H1 (cell line): ENCODE data around the gene PGAM2. TPM values are rescaled to one million over a fixed set of nuclear protein-coding genes. Genes with fewer than 3 reads are reported as not detected.

Source experiments
- CTCF ChIA-PET: fragments of 300-600 bp; sonication (Branson Sonifier 250); formaldehyde crosslinking; loops from one replicate; lab custom pipeline; 2021; ENCODE audit not compliant: partially characterized antibody; lab: Charles Lee
- POLR2A ChIA-PET: fragments of 300-600 bp; sonication (Branson Sonifier 250); formaldehyde crosslinking; loops from one replicate; lab custom pipeline; 2021; ENCODE audit warnings: inconsistent platforms; ENCODE audit not compliant: partially characterized antibody; lab: Charles Lee
- DNase-seq, 2 experiments: peaks; one replicate each; pipeline versions ENCODE4 v3.0.0 to v3.0.0-alpha.2; 2010 to 2022; ENCODE audit warnings: low spot score in 2 of 2, low read depth in 1 of 2, mixed read lengths in 1 of 2
- FAIRE-seq: peaks from 2 replicates; lab custom pipeline; 2011; peaks lifted over from hg19 to GRCh38; lab: Jason Lieb, UNC
- H2AFZ ChIP-seq: 2 replicates; pipeline ENCODE4 v1.8.1; 2012; ENCODE audit warnings: low read length, inconsistent platforms
- H2AK5ac ChIP-seq: 2 replicates; pipeline ENCODE4 v1.6.1; 2013; ENCODE audit warnings: low read depth, low read length
- H2BK120ac ChIP-seq: replicated peaks from 2 replicates; pipeline ENCODE3; 2013; ENCODE audit warnings: low read depth, low read length, inconsistent platforms
- H2BK12ac ChIP-seq: 2 replicates; pipeline ENCODE4 v1.6.1; 2013; ENCODE audit warnings: low read depth, low read length
- H2BK15ac ChIP-seq: 2 replicates; pipeline ENCODE4 v1.6.1; 2013; ENCODE audit warnings: low read length
- H2BK20ac ChIP-seq: 2 replicates; pipeline ENCODE4 v1.6.1; 2013; ENCODE audit warnings: low read length
- H2BK5ac ChIP-seq: 2 replicates; pipeline ENCODE4 v1.6.1; 2013; ENCODE audit warnings: low read depth, low read length
- H3K14ac ChIP-seq: 2 replicates; pipeline ENCODE4 v1.6.1; 2013; ENCODE audit warnings: inconsistent platforms; ENCODE audit not compliant: insufficient read length
- H3K18ac ChIP-seq: 2 replicates; pipeline ENCODE4 v1.6.1; 2013; ENCODE audit warnings: low read length; ENCODE audit errors: extremely low read depth
- H3K23ac ChIP-seq: 2 replicates; pipeline ENCODE4 v1.6.1; 2013; ENCODE audit warnings: inconsistent platforms; ENCODE audit not compliant: insufficient read length
- H3K23me2 ChIP-seq: 2 replicates; pipeline ENCODE4 v1.6.1; 2013; ENCODE audit warnings: low read depth, low read length
- H3K27ac ChIP-seq: 2 replicates; pipeline ENCODE4 v1.6.1; 2011; ENCODE audit warnings: low read depth, low read length, inconsistent platforms
- H3K27me3 ChIP-seq, 4 experiments: replicated peaks in 1 of 4; 1 replicate in 1 of 4; 2 replicates in 3 of 4; pipeline versions ENCODE4 v1.6.1 to v1.8.1; 2011 to 2013; ENCODE audit warnings: low read length in 3 of 4, mild to moderate bottlenecking in 3 of 4, inconsistent platforms in 2 of 4, mixed read lengths in 2 of 4, moderate library complexity in 1 of 4; ENCODE audit not compliant: control insufficient read depth in 3 of 4, insufficient read depth in 3 of 4; ENCODE audit errors: extremely low read depth in 1 of 4
- H3K36me3 ChIP-seq, 4 experiments: 2 replicates each; pipeline versions ENCODE4 v1.6.1 to v1.8.1; 2011 to 2013; ENCODE audit warnings: mild to moderate bottlenecking in 4 of 4, low read length in 3 of 4, moderate library complexity in 2 of 4, control low read depth in 1 of 4, inconsistent platforms in 1 of 4; ENCODE audit not compliant: insufficient read depth in 4 of 4, control insufficient read depth in 2 of 4
- H3K4ac ChIP-seq: replicated peaks from 2 replicates; pipeline ENCODE3; 2013; ENCODE audit warnings: low read length, low read depth, mixed read lengths, inconsistent platforms; ENCODE audit not compliant: insufficient read length
- H3K4me1 ChIP-seq, 4 experiments: replicated peaks in 1 of 4; 1 replicate in 1 of 4; 2 replicates in 3 of 4; pipeline versions ENCODE4 v1.6.1 to v1.8.1; 2011 to 2013; ENCODE audit warnings: low read length in 3 of 4, inconsistent platforms in 2 of 4, mixed read lengths in 1 of 4; ENCODE audit not compliant: insufficient read depth in 4 of 4, control insufficient read depth in 3 of 4
- H3K4me2 ChIP-seq, 2 experiments: 2 replicates each; pipeline versions ENCODE4 v1.6.1 to v1.8.1; 2011 to 2013; ENCODE audit warnings: low read depth in 2 of 2, low read length in 2 of 2, control low read depth in 1 of 2, inconsistent platforms in 1 of 2, mild to moderate bottlenecking in 1 of 2; ENCODE audit not compliant: insufficient read depth in 1 of 2
- H3K4me3 ChIP-seq, 4 experiments: fragments of 200-600, 300-600 bp in 1 of 4; sonication (generic), shearing (Covaris generic), sonication (Bioruptor Twin) in 1 of 4; 2 replicates each; pipeline versions ENCODE4 v1.5.1 to v1.8.1; 2011 to 2016; ENCODE audit warnings: low read length in 4 of 4, low read depth in 3 of 4, control low read depth in 2 of 4, inconsistent platforms in 2 of 4, mild to moderate bottlenecking in 2 of 4, mixed read lengths in 1 of 4, moderate library complexity in 1 of 4; ENCODE audit not compliant: insufficient read depth in 2 of 4; ENCODE audit errors: extremely low read depth in 1 of 4
- H3K56ac ChIP-seq: replicated peaks from 2 replicates; pipeline ENCODE3; 2013; ENCODE audit warnings: low read depth, mild to moderate bottlenecking, mixed read lengths, low read length, inconsistent platforms; ENCODE audit not compliant: insufficient read length
- H3K79me1 ChIP-seq: 2 replicates; pipeline ENCODE4 v1.6.1; 2013; ENCODE audit warnings: low read depth, low read length, control low read depth
- H3K79me2 ChIP-seq, 2 experiments: 2 replicates each; pipeline versions ENCODE4 v1.6.1 to v1.8.1; 2012 to 2013; ENCODE audit warnings: low read length in 2 of 2, mild to moderate bottlenecking in 2 of 2, inconsistent platforms in 1 of 2; ENCODE audit not compliant: insufficient read depth in 2 of 2, control insufficient read depth in 1 of 2
- H3K9ac ChIP-seq, 4 experiments: replicated peaks in 1 of 4; 1 replicate in 1 of 4; 2 replicates in 3 of 4; pipeline versions ENCODE4 v1.6.1 to v1.8.1; 2011 to 2013; ENCODE audit warnings: low read depth in 3 of 4, low read length in 3 of 4, control low read depth in 2 of 4, mild to moderate bottlenecking in 2 of 4, moderate library complexity in 2 of 4, inconsistent platforms in 1 of 4; ENCODE audit errors: extremely low read depth in 1 of 4
- H3K9me3 ChIP-seq, 2 experiments: 2 replicates each; pipeline versions ENCODE4 v1.6.1 to v1.8.1; 2012 to 2013; ENCODE audit warnings: mild to moderate bottlenecking in 2 of 2, moderate library complexity in 2 of 2, control low read depth in 1 of 2, inconsistent platforms in 1 of 2, low read depth in 1 of 2, low read length in 1 of 2, mixed read lengths in 1 of 2; ENCODE audit not compliant: insufficient read depth in 2 of 2
- H4K20me1 ChIP-seq, 2 experiments: replicated peaks in 1 of 2; 2 replicates each; pipeline versions ENCODE3 to v1.8.1; 2011 to 2013; ENCODE audit warnings: inconsistent platforms in 2 of 2, low read length in 2 of 2, mild to moderate bottlenecking in 1 of 2; ENCODE audit not compliant: insufficient read depth in 2 of 2, control insufficient read depth in 1 of 2
- H4K5ac ChIP-seq: 2 replicates; pipeline ENCODE4 v1.6.1; 2013; ENCODE audit warnings: low read length, low read depth, mixed read lengths, inconsistent platforms; ENCODE audit not compliant: insufficient read length
- H4K8ac ChIP-seq: 2 replicates; pipeline ENCODE4 v1.8.0; 2013; ENCODE audit warnings: mild to moderate bottlenecking, moderate library complexity, low read length, inconsistent platforms; ENCODE audit not compliant: insufficient read depth; ENCODE audit errors: extremely low read depth
- H4K91ac ChIP-seq: replicated peaks from 2 replicates; pipeline ENCODE3; 2013; ENCODE audit warnings: low read length, mixed read lengths, inconsistent platforms; ENCODE audit not compliant: insufficient read length
- ATF2 ChIP-seq: IDR thresholded peaks from 2 replicates; pipeline ENCODE4 v1.6.1; 2012; ENCODE audit warnings: low read length, inconsistent platforms
- BRCA1 ChIP-seq: IDR thresholded peaks from 2 replicates; pipeline ENCODE4 v1.6.1; 2012; ENCODE audit warnings: low read depth, low read length, improper control_type of control experiment
- CBX8 ChIP-seq: fragments of 300-800, 300-1000 bp; sonication (generic); IDR thresholded peaks from 2 replicates; pipeline ENCODE4 v1.7.1; 2016; ENCODE audit warnings: low read depth, low read length, borderline replicate concordance
- HDAC6 ChIP-seq: IDR thresholded peaks from one replicate; pipeline ENCODE4 v1.7.1; 2012; ENCODE audit warnings: low read depth, mild to moderate bottlenecking, inconsistent platforms, low read length, moderate library complexity
- RAD21 ChIP-seq, 2 experiments: IDR thresholded peaks in 1 of 2; conservative IDR thresholded peaks in 1 of 2; 2 replicates each; pipeline ENCODE4 v1.6.1; 2011; ENCODE audit warnings: low read depth in 2 of 2, low read length in 2 of 2, improper control_type of control experiment in 1 of 2, inconsistent platforms in 1 of 2, mild to moderate bottlenecking in 1 of 2, moderate library complexity in 1 of 2
- RNF2 ChIP-seq: fragments of 200-900, 300-1000 bp; sonication (generic); IDR thresholded peaks from 2 replicates; pipeline ENCODE4 v1.7.1; 2016; ENCODE audit warnings: borderline replicate concordance, low read depth, mild to moderate bottlenecking, antibody characterized with exemption, low read length; ENCODE audit not compliant: poor library complexity, severe bottlenecking; ENCODE audit errors: missing control alignments
- SP4 ChIP-seq: IDR thresholded peaks from 2 replicates; pipeline ENCODE4 v1.6.1; 2012; ENCODE audit warnings: low read length, inconsistent platforms
- TBP ChIP-seq: IDR thresholded peaks from 2 replicates; pipeline ENCODE4 v1.6.1; 2011; ENCODE audit warnings: low read depth, low read length, improper control_type of control experiment
- WGBS, 2 experiments: shearing (Covaris generic) in 1 of 2; methylation state at CpG; one replicate each; pipeline versions ENCODE4 v1.1.6 to v1.1.7; 2013 to 2015; ENCODE audit warnings: low lambda C conversion rate in 2 of 2, mixed read lengths in 2 of 2, inconsistent platforms in 1 of 2, low coverage in 1 of 2, missing lambda C conversion rate in 1 of 2; ENCODE audit not compliant: insufficient replicate concordance in 2 of 2, insufficient coverage in 1 of 2, insufficient read length in 1 of 2; ENCODE audit errors: extremely low coverage in 1 of 2, missing lambda C conversion rate in 1 of 2; 5-methylcytosine and 5-hydroxymethylcytosine counted together
- polyA plus RNA-seq, 7 experiments: library from polyadenylated mRNA; depleted of rRNA in 3 of 7; stranded (reverse) in 5 of 7; unstranded in 2 of 7; fragments of >200 nt in 5 of 7; fragments of 200-250 nt in 2 of 7; gene quantifications; 1 replicate in 5 of 7; 2 replicates in 1 of 7; 4 replicates in 1 of 7; pipeline versions ENCODE4 v1.2.1 to v1.2.3, GENCODE V29; 2011 to 2013; ENCODE audit warnings: missing spikeins in 2 of 7, mixed read lengths in 2 of 7
- total RNA-seq: library from RNA; stranded (reverse); fragmentation: NEBNext Ultra II Directional; extraction: Animal tissue kit (Norgen Biotek cat#: 25700); gene quantifications from 2 replicates; pipeline ENCODE4 v1.2.1, GENCODE V29; 2021

The PGAM2 gene
- total and polyA plus RNA-seq, 2 of the 8 experiments (the other 6 are each of a cell fraction or from before 2014, with no cell fraction given) = 2.1 to 2.9 TPM

DNA sequence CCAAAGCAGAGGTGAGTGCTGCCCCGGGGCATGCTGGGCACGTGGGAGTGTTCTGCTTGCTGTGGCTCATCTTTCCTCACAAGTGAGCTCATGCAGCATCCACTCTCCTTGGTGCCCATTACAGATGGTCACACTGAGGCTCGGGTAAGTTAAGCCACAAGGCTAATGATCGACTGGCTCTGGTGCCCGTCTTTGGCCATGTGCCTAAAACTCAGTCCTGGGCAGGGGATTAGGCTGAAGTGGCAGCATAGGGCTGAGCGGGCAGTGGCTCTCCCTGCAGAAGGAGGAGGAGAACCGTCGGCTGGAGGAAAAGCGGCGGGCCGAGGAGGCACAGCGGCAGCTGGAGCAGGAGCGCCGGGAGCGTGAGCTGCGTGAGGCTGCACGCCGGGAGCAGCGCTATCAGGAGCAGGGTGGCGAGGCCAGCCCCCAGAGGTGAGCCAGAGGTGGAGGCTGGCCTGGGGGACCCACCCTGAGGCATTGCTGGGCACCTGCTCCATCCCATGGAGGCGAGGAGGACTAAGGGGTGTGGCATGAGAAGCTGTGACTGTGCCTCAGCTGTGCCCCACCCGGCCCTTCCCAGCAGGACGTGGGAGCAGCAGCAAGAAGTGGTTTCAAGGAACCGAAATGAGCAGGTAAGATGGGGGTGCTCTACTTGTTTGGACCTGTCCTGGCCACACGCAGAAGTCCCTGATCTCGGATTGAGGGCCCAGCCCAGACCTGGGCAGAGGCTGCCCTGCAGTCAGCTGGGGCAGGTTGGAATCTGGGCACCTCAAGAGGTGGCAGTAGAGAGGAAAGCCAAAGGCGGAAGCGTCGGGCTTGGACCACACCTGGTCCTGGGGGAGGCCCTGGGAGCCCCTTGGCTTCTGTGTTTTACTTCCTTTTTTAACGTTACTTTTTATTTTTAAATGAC lies 7.3 kb downstream of the PGAM2 start:
- Histone ChIP-seq H4K5ac (no peak overlapping the region), H3K4me2 (no peak overlapping the region), H3K18ac (no peak overlapping the region), H3K23ac (no peak overlapping the region), H3K27ac (no peak overlapping the region), H4K8ac (no peak overlapping the region), H2BK15ac (no peak overlapping the region), H3K79me1 (no peaks in the 10 kb centered on the region), H2AK5ac (no peak overlapping the region), H3K4me3 (no peak overlapping the region), H4K91ac (no peak overlapping the region), H2BK120ac (no peak overlapping the region), H3K14ac (no peak overlapping the region), H2BK20ac (no peak overlapping the region), H2BK5ac (no peak overlapping the region), H3K4ac (no peak overlapping the region), H3K79me2 (no peaks in the 10 kb centered on the region), H2AFZ (no peak overlapping the region), H3K23me2 (no peaks in the 10 kb centered on the region), H3K27me3 (no peaks in the 10 kb centered on the region), H3K9ac (no peak overlapping the region), H3K56ac (no peak overlapping the region), H2BK12ac (no peak overlapping the region), H3K4me1 (no peaks in the 10 kb centered on the region), H3K36me3 (peaks cover 4 to 40% (median 31%) of the 10 kb centered on the region in 4 experiments), H4K20me1 (peaks cover 5 to 18% of the 10 kb centered on the region in 2 experiments), H3K9me3 (no peaks in the 10 kb centered on the region)
- WGBS, 2 experiments = 86% methylated on average over 28 of the region's 30 CpGs; no CpG with 5 or more reads in 1 of the 2 experiments
- DNase-seq (no peak), FAIRE-seq (no peak)
- ChIA-PET CTCF (interaction anchor here (0.6 to 2.5 kb wide), 2 partner anchors 13 to 1217 kb away, joined by 3 to 6 read pairs; no protein-coding TSS in a partner anchor), POLR2A (interaction anchor here (1.2 kb wide), 1 partner anchor 14 kb away, joined by 4 read pairs; no protein-coding TSS in a partner anchor)
- no peak for TF ChIP-seq SP4
- no peak for TF ChIP-seq ATF2
- TF ChIP-seq BRCA1 = no peak
- TF ChIP-seq HDAC6 = no peak
- no peak for TF ChIP-seq RAD21 (IDR thresholded peaks at IDR 0.05 in 1 of 2, conservative IDR thresholded peaks at IDR 0.05 in 1 of 2; ENCODE audit: low read depth in 2 of 2, low read length in 2 of 2)
- no peak for TF ChIP-seq CBX8
- no peak for TF ChIP-seq RNF2
- TF ChIP-seq TBP = no peak
